GM19324 (cell line): ENCODE measurements around the gene SLC29A3.

Experiments
- ATAC-seq: cut with Tn5 transposase; IDR thresholded peaks from one replicate; pipeline ENCODE4 v1.9.1; 2021; ENCODE audit warnings: mild to moderate bottlenecking, moderate library complexity; ENCODE audit not compliant: unreplicated experiment, low FRiP score

The SLC29A3 gene

DNA sequence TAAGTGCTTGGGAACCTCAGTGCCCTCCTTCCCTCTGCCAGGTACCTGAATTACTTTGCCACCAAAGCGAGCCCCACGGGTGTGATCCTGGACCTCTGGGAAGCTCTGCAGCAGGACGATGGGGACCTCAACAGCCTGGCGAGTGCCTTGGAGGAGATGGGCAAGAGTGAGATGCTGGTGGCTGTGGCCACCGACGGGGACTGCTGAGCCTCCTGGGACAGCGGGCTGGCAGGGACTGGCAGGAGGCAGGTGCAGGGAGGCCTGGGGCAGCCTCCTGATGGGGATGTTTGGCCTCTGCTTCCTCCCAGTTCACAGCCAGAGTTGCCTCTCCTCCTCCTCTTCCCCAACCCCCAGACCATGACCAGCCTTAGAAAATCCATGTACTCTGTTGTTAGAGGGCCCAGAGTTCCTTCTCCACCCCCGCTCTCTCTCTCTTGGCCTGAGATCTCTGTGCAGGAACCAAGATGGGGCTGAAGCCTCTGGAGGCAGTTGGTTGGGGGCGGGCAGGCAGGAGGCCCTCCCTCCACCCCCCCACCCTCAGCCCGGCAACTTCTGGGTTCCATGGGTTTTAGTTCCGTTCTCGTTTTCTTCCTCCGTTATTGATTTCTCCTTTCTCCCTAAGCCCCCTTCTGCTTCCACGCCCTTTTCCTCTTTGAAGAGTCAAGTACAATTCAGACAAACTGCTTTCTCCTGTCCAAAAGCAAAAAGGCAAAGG, 19.8 kb upstream of the SLC29A3 start:
- no peak for ATAC-seq

DNA sequence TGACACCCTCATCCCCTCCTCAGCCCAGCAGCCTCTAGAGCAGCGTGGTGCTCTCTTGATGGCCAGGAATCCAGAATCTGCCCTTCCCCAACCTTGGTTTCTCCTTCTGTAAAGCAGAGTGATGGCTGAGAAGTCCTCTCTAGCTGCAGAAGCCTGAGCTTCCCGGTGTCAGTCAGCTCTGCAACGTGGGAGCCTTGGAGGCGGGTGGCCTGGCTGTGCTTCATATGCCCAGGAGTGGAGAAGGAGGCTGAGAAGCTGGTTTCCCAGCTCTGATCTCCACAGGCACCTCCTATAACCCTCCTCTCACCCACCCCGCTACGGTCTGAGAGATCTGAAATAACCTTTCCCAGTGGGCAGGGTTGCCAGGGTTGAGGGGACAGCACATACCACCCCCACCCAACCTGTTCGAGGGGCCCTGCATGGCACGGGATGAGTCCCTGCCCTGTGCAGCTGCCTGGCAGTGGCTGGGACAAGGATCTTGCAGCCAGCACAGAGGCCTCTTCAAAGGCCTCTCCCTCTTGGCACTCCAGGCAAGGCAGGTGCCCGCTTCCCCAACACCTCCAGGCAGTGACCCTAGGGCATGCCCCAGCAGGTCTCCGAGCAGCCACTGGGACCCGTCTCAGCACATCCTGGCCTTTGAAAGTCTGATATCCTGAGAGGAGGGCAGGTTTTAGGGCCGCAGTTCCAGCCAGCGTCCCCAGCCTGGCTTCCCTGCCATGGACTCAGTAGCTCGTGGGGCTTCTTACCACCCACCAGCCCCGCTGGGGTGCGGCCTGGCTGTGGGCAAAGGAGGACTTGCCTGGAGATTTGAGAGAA, 18.3 kb upstream of the SLC29A3 start:
- no peak for ATAC-seq

DNA sequence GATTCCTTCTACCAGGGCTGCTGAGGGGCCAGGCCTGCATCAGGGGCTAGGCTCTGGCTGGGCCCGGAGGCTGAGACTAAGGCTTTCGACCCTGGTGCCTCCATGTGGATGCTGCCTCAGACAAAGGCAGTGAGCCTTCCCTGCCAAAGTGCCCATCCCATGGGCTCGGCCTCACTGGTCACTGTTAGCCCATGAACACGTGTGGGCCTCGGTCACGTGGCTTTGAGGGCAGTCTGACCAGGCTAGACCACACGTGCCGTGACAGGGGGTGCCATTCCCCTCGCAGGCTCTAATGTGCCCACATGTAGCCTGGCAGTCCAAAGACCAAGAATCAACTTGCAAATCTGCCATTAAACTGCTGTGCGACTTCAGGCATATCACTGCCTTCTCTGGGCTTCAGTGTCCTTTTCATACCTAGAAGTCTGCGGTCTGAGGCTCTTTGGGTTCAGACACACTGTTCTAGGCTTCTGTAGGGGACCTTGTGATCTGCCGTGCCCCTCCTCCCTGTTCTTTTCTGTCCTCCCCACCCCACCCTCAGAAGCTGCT, 17.6 kb upstream of the SLC29A3 start:
- no peak for ATAC-seq

DNA sequence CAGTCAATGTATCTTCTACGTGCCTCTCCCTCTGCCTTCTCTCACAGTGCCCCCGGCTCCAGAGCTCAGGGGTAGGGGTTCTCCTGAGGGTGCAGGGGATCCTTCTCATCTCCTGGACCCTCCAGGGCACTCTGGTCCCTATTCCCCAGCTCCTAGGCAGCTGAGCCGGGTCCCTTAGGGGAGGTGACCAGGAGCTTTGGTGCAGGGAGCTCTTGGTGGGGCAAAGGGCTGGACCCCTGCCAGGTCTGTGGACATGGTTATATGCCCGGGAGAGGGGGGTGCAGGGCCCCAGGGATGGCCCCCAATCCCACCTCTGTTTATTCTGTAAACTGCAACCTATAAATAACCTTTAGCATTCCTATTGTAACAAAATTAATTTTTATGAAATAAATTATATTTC, 16.6 kb upstream of the SLC29A3 start:
- no peak for ATAC-seq

DNA sequence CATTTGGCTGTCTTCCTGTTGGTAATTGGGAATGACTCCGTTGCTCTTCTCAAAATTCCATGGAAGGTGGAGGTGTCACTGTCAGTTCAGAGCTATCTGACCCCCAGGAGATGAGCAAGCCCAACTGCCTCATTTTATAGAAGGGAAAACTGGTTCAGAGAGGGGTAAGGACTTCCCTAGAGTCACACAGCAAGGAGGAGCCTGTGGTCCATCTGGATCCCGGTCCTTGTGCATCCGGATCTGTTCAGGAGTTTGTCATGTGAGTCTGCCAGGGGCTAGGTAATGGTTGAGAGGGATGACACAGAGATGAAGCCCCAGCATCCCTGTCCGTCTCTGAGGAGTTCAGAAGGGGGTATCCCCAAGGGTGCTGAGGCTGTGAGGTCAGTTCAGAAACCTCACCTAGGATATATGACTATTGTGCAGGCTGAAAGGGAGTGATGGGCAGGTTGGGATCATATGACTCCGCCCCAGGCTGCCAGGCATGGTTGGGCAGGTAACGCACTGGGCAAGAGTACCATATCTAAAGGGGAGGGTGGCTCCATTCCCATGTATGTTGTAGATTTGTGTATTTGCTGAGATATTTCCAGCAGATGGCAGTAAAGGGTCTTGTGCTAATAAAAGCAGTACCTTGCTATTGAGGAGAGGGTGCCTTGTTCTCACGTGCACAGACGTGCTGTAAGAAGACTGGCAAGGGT, 16.0 kb upstream of the SLC29A3 start:
- no peak for ATAC-seq

DNA sequence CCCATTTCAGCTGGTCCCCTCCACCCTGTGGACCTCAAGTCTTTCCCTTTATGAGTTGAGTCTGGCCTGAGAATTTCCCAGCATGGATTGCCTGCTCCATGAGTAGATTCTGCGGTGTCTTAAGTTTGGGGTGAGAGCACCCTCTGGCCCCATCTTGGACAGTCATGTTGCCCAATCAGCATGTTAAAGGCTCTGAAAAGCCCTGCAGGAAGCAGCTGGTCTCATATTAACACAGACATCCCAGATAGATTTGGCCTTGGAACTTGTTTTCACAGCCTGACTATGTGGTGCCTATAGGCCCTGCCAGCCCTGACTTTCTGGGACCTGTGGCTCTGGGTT, 15.5 kb upstream of the SLC29A3 start:
- no peak for ATAC-seq

DNA sequence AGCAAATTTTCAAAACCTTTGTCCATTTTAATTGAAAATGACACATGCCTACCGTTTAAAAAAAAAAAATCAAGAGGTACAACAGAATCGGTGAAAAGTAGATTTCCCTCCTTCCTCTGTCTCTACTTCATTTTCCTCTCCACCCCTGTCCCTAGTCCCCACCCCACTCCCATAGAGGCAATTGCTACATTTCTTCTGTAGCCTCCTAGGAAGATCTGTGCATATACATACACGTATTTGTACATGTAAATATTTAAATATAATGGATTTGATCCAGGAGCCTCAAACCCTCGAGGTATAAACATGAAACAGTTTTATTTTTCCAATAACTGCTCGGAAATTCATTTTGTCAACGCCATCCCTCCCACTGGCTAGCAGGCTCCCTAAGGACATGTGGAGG, 14.1 kb upstream of the SLC29A3 start:
- no peak for ATAC-seq

DNA sequence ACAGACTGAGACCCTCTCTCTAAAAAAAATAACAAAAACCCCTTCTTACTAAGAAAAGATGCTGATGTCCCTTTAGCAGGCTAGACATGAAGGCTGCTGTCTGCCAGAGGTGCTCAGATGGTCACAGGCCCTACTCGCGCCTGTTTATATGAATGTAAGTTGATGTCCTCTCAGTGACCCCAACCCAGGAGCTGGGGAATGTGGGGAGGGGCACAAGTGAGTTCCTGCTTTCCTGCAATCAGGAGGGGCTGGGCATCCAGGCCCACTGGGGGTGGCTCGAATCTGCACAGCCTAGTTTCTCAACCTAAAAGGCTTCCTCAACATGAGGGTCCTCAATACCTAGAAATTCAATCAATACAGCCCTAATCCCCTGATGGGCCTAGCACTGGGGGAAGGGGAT, 12.1 kb upstream of the SLC29A3 start:
- ATAC-seq, result no peak

DNA sequence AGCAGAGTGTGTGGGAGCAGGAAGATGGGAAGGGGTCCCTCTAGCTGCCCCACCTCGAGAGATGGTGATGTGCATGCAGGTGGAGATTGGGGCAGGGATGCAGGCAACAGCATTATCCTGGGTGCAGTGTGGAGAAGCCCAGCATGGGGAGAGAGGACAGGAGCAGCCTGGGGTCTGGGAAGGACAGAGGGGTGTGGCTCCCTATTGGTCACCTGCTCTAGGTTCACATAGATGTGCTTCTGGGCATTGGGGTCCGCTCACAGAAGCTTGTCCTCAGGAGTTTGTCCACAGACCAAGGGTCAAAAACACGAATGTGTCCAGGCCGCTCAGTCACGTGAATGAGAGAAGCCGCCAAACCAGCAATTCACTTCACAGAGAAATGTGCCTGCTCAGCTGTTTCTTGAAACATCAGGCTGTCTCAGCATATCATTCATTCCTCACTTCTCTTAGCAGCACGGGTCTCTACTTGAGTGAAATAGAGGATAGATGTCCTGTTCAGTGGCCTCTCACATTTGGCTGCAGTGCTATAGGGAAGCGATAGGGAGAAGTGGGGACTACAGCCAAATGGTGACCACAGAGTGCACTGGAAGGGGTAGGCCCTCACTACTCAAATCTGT, 11.5 kb upstream of the SLC29A3 start:
- no peak for ATAC-seq

DNA sequence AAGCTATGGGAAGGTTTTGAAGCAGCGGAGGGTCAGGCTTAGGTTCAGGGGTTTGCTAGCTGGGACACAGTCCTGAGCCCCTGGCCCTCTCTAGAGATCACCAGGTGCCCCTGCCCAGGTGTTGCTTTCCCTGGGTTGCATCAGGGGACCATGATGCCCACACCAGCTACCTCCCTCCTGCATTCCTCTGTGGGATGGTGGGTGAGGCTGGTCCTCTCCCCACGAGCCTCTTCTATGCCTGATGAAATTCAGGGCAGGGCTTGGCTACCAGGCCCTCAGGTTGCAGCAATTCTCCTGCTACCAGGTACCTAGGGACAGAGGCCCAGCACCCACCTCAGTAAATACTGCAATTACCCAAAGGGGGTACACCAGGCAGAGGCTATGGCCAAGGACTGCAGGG, 10.8 kb upstream of the SLC29A3 start:
- ATAC-seq, result no peak

DNA sequence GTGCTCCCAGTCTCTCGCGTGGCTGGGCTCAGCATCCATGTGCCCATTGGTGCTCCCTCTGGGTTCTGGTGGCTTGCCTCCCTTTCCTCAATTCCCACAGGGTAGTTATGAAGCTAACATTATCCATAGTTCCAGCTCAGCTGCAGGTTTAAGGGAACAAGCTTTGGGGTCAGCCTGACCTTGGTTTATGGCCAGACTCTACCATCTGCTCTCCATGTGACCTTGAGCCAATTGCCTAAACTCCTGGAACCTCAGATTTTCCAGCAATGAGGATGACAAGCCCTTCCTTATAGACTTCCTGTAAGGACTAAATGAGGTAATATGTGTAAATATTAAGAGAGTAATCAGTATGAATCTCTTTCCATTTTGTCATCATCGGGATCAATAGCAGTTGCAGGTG, 10.1 kb upstream of the SLC29A3 start:
- ATAC-seq, result no peak

DNA sequence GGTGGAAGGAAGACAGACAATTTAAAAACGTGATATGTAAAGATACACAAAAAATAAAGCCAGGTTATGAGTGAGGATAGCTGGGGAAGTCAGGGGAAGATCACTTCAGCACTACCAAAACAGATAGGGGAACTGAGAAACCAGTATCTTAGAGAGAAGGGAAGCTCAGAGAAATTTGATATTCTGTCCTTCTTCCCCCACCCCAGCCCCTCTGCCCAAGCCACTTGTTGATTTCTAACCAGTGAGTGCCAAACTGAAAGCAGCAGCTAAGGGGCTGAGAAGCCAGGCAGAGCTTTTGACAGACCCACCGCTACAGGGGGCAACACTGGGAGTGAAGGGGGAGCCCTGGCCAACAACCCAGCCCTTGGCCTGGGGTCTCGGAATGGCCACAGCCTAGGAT, 9.1 kb upstream of the SLC29A3 start:
- ATAC-seq, result no peak

DNA sequence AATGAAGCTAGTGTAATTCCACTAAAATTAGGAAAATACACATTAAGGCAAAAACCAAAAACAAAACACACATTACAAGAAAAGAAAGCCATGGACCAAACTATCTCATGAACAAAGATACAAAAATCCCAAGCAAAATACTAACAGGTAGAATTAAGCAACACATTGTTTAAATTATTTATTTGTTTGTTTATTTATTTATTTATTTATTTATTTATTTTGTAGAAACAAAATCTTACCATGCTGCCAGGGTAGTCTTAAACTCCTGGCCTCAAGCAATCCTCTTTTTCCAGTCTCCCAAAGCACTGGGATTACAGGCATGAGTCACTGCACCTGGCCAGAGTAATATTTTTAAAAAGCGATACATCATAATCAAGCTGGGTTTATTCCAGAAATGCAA, 6.8 kb upstream of the SLC29A3 start:
- no peak for ATAC-seq

DNA sequence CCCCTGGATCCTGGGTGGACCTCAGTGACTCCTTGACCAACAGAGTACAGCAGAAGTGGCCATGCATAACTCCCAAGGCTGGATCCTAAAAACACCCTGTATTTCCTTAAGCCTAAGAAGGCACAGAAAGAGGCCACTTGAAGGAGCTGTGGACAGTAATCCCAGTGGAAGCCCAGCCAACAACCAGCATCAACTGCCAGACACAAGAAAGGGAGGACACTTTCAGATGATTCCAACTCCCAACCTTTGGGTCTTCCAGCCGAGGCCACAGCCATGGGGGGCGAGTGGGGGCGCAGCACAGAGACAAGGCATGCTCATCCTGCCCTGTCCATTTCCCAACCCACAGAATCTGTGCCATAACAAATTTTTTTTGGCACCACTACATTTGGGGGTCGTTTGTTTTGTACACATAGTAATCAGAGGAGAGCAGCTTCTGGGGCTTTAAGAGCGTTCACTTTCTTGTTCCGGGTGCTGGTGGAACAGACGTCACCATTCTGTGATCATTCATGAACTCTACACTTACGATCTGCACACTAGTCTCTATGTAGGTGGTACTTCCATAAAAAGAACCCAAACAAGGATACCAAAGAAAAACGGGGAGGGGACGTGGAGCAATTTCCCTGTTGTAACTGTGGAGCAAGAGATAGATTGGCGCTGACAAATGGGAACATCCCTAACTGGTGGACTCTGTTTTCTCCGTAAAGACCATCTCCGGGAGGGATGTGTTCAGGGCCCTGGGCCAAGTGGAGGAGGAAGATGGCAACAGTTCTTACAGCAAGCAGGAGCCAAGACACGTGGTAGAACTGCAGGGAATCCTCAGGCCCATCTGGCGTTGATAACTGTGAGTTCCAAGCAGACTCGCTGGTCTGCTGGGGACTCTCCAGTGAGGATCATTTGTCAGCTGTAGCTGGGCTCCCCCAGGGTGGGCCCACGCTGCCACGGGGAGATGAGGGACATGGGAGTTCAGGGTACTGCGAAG, 6.0 kb upstream of the SLC29A3 start:
- ATAC-seq, result no peak

DNA sequence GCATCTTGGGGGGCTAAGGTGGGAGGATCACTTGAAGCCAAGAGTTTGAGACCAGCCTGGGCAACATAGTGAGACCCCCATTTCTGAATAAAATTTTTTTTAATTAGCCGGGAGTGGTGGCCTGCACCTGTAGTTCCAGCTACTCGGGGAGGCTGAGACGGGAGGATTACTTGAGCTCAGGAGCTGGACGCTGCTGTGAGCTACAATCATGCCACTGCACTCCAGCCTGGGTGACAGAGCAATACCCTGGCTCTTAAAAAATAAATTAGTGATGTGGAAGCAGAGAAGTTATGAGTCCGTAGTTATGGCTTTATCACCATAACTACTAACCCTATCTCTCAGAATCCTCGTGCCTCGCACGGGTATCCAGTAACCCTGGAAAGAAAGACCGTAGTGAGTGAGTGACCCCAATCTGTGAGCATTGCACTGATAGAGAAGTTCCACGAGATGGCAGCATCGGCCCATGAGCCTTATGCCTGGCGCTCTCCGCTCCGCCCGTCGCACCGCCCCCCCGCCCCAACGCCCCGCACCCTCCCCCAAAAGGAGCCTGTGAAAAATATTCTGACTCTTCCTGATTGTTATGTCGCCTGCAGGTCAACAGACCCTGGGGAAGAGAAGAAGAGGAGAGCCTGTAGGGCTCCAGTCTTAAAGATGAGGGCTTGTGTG, 4.9 kb upstream of the SLC29A3 start:
- ATAC-seq, result no peak

DNA sequence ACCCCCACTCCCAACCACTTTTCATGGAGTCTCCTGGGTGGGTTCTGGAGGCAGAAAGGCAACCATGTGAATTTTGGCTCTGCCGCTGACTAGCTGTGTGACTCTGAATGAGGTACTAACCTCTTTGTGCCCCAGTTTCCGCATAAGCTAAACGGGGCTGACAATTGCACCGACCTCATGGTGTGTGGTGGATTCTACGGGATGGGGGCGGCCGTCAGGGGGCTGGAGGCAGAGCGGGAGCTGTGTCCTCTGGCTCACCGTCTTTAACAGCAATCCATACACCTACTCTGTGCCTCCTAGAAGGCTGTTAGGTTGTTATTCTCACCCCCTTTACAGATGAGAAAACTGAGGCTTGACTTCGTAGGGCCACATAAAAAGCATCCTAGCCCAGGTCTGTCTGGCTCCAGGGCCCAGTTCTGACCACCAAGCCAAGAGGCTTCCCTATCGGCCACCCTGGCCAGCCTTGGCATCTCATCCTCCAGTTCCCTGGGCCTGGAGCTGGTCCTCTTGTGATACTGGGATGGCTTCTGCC, 4.3 kb upstream of the SLC29A3 start:
- no peak for ATAC-seq

DNA sequence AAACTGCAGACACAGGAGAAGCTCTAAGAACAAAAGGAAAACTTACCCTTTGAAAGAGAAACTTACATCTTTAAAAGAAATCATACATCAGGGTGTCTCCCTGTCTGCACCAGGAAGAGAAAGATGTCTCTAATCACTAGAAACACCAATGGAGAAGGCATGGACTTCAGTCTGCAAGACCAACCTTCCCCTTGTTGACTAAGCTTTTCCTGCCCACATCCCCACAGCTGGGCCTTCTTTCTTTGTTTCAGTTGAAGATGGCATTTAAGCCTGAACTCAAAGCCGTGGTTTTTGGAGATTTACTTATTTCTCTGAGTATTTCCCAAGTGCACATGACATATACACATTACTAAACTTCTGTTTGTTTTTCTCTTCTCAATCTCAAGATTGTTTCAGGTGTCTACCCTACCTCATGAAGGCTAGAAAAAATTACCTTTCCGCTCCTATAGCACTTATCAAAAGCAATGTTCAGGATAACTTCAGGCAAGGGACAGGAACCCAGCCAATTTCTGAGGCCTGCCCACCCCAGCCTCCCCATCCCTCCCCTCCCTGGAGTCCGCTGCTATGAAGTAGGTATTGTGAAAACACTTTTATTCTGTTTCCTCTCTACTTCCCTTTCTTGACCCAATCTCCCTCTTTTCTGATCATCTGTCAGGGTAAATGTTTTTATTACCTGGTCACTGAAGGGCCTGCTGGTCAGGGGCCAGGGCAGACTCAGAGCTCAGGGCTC, 2.8 kb upstream of the SLC29A3 start:
- no peak for ATAC-seq

DNA sequence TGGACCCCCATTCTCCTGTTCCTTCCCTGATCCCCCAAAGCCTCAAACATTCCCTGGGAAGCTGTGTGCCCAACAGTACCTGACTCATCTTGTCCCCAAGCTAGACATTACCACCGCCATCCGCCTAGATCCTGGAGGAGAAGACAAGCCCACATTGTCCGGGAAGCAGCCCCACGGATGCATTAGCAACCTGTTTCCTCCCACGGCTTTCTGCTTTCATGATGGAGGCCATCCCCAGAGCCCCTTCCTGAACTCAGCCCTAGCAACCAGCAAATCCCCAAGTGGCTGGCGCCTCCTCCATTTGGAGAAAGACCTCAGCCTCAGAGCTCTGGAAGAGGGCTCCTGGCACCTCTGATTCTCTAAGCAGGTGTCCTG, 2.3 kb upstream of the SLC29A3 start:
- no peak for ATAC-seq
